Measurements from ENCODE around the gene TCP11. TPM values are rescaled to one million over a fixed set of nuclear protein-coding genes. Genes with fewer than 3 reads are reported as not detected.

The TCP11 gene
- total RNA-seq, 1 donor from 2014 or later, result not detected

DNA sequence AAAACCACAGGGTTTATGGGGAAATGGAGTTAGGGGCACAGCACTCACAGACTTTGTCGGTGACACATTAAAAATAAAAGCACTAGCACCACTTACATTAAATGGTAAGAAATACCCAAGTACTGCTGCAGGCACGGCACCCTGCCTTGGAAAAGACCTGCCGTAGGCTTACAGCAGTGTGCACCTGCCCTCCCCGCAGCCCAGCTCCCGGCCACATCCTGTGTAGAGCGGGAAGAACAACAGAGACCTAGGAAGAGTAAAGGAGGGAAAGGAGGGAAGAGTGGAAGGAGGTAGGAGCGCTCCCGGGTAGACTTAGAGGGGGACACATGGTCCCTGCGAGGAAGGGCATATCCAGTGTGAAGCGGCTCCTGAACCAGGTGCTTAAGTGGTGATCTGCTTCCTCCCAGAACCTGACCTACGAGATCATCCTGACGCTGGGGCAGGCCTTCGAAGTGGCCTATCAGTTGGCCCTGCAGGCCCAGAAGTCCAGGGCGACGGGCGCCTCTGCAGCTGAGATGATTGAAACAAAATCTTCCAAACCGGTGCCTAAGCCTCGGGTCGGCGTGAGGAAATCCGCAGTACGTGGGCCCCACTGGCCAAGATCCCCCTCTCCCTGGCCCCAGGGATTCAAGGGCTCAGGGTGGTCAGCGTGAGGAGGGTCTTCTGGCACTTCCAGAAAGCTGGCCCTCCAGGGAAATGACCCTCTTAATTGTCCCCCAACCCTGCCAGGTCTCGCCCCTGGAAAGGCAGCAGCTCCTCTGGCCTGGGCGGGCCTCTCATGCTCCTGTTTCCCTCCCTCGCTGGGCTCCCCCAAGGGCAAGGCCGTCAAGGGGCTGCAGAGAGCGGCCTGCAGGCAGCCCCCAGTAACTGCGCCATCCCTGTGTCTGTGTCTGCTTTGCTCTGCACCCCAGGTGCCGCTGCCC lies 55.5 kb downstream of the TCP11 start:
- Mint-ChIP-seq H3K27me3 (ENCODE audit: insufficient read depth) (no peaks in the 10 kb centered on the region), H3K9me3 (no peaks in the 10 kb centered on the region), H3K27ac (no peak overlapping the region), H3K4me1 (ENCODE audit: low read depth) (no peaks in the 10 kb centered on the region), H3K36me3 (ENCODE audit: low read depth) (no peaks in the 10 kb centered on the region), H3K4me3 (no peak overlapping the region)
- intact Hi-C loops (cut with micrococcal nuclease), result no loop called here
- no peak for DNase-seq (ENCODE audit: low spot score)

DNA sequence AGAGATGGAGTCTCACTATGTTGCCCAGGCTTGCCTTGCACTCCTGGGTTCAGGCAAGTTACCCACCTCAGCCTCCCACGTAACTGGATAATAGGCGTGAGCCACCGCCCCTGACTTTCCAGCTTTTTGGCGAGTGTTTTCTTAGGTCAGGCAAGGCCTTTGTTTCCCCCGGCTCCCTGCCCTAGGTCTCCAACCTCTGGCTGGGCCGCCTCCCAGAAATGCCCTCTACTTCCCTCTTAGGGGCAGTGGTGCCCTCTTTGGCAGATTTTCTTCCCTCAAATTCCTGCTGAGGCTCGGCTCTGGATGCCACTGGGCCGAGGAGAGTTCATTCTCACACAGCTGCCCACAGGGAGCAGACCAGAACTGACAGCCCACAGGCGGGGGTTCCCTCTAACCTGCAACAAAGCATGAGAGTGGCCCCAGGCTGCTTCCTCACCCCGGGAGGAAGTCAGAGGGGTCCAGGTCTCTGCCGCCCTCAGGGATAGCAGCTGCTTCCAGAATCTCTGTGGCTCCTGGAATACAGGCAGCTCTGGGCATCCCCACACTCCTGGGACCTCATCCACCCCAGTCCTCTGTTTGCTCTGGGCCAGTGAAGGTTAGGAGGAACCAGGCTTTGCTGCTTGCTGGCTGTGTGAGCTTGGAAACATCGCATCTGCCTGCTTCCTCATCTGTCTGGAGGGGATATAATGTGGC lies 56.5 kb downstream of the TCP11 start:
- Mint-ChIP-seq H3K27me3 (ENCODE audit: insufficient read depth) (no peaks in the 10 kb centered on the region), H3K4me3 (no peak overlapping the region), H3K27ac (no peak overlapping the region), H3K4me1 (ENCODE audit: low read depth) (no peaks in the 10 kb centered on the region), H3K36me3 (ENCODE audit: low read depth) (no peaks in the 10 kb centered on the region), H3K9me3 (no peaks in the 10 kb centered on the region)
- intact Hi-C loops (cut with micrococcal nuclease), result no loop called here
- DNase-seq (ENCODE audit: low spot score), result no peak

DNA sequence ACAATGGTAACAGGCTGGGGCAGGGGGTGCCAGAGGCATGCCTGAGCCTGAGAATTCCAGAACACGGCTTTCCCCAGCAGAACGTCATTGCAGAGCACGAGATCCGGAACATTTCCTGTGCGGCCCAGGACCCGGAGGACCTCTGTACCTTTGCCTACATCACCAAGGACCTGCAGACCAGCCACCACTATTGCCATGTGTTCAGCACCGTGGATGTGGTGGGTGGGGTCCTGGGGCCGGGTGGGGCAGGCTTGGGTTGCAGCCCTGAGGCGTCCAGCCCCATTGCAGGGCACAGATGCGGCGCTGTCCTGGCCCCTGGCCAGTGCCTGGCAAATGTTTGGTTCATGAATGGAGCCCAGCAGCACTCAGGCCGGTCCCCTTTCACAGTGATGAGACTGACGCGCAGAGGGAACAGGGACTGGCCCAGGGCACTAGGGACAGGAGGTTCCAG lies 57.1 kb downstream of the TCP11 start:
- Mint-ChIP-seq H3K9me3 (no peaks in the 10 kb centered on the region), H3K36me3 (ENCODE audit: low read depth) (no peaks in the 10 kb centered on the region), H3K4me3 (no peak overlapping the region), H3K27ac (no peak overlapping the region), H3K27me3 (ENCODE audit: insufficient read depth) (no peaks in the 10 kb centered on the region), H3K4me1 (ENCODE audit: low read depth) (no peaks in the 10 kb centered on the region)
- DNase-seq (ENCODE audit: low spot score), result no peak
- intact Hi-C loops (cut with micrococcal nuclease), result no loop called here

DNA sequence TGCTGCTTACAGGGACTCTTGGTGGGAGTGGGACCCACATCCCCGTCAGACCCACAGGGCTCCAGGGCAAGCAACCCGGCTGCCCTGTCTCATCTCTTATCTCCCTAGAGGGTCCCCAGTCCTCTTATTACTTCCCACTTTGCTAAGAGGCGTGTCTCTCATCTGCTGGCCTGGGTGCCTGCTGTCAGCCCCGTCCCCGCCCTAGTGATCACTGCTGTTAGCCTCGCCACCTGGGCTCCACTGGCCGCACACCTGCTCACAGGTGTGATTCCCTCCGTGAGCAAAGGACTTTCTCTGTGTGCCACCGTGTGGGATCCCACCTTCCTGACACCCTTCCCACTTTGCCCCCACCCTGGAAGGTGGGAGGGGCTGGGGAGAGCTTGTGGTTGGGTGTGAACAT lies 57.6 kb downstream of the TCP11 start:
- H3K27ac Mint-ChIP-seq, result no peak overlapping the region
- H3K27me3 Mint-ChIP-seq (ENCODE audit: insufficient read depth), result no peaks in the 10 kb centered on the region
- no peak for DNase-seq (ENCODE audit: low spot score)
- no peaks in the 10 kb centered on the region for H3K36me3 Mint-ChIP-seq (ENCODE audit: low read depth)
- no peaks in the 10 kb centered on the region for H3K9me3 Mint-ChIP-seq
- no peaks in the 10 kb centered on the region for H3K4me1 Mint-ChIP-seq (ENCODE audit: low read depth)
- H3K4me3 Mint-ChIP-seq, result no peak overlapping the region
- intact Hi-C loops (cut with micrococcal nuclease), result no loop called here

DNA sequence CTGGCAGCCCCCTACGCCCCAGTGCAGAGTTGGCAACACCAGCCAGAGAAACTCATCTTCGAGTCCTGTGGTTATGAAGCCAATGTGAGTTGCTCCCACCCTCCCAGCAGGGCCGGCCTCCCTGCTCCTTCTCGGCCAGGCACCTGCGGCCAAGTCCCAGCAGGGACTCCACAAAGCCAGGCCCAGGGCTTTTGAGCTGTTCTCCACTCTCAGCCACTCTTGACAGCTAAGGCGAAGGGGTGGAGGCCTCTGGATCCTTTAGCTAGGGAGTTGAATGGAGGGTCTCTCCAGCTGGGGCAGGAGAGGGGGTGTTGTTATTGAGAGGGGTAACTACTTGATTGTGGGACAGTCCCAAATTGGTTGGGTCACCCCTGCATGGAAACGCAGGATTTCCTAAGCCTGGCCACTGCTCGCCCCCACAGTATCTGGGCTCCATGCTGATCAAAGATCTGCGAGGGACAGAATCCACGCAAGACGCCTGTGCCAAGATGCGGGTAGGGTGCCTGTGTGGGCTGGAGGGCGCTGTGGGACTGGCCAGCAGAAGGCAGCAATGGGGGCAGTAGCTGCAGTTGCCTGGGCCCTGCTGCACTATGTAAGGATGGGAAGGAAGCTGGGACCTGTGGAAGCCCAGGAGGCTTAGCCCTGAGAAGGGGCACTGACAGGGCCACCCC lies 58.3 kb downstream of the TCP11 start:
- Mint-ChIP-seq H3K4me1 (ENCODE audit: low read depth) (no peaks in the 10 kb centered on the region), H3K27ac (no peak overlapping the region), H3K36me3 (ENCODE audit: low read depth) (no peaks in the 10 kb centered on the region), H3K4me3 (no peak overlapping the region), H3K27me3 (ENCODE audit: insufficient read depth) (no peaks in the 10 kb centered on the region), H3K9me3 (no peaks in the 10 kb centered on the region)
- DNase-seq (ENCODE audit: low spot score), result no peak
- intact Hi-C loops (cut with micrococcal nuclease), result no loop called here

DNA sequence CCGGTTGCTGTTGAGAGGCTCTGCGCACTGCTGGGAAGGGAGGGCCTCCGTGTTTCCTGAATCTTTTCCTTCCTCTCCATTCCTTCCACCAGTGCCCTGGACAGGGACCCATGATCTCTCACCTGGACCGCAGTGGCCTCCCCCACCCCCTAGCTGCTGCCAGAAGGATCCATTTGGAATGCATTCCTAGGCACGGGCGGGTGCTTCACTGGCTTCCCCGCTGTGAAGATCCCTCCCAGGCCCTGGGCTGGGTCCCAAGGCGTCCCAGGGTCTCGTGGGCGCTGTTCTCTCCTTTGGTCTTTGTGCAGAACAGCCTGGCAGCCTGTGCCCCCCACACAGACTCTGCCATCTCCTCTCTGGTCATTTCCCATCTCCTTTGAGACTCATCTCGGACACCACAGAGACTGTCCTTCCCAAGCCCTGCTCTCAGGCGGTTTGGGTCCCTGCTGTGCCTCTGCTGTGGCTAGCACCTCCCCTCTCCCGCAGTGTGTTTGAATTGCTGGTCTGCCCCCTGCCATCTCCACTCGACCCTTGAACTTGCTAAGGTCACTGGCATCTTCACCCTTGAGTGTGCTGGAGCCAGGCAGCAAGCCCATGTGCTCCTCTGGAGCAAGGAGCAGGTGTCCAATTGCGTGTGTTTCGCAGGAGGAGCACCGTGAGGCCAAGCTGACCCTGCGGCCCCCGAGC lies 59.0 kb downstream of the TCP11 start:
- no peaks in the 10 kb centered on the region for H3K36me3 Mint-ChIP-seq (ENCODE audit: low read depth)
- no peak overlapping the region for H3K27ac Mint-ChIP-seq
- no peak overlapping the region for H3K4me3 Mint-ChIP-seq
- intact Hi-C loops (cut with micrococcal nuclease), result no loop called here
- no peaks in the 10 kb centered on the region for H3K4me1 Mint-ChIP-seq (ENCODE audit: low read depth)
- no peaks in the 10 kb centered on the region for H3K27me3 Mint-ChIP-seq (ENCODE audit: insufficient read depth)
- DNase-seq (ENCODE audit: low spot score), result no peak
- H3K9me3 Mint-ChIP-seq, result no peaks in the 10 kb centered on the region

DNA sequence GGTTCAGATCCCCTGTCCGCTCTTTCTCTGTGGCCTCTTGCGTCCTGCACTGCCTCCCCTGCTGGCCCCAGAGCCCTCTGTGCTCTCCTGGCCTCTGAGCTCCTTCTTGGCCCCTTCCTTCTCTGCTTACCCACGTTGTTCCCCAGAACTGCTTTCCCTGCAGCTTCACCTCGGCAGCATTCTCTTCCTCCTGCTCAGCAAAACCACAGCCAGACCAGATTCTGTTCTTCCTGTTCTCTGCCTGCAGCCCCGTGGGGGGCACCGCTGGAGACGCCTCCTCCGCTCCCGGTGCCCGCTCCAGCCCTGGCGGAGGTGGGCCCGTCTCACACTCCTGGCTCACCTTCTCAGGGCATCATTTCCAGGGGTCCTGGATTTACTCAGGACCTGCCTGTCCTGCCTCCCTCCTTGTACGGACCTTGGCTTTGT lies 59.7 kb downstream of the TCP11 start:
- Mint-ChIP-seq H3K9me3 (no peaks in the 10 kb centered on the region), H3K36me3 (ENCODE audit: low read depth) (no peaks in the 10 kb centered on the region), H3K4me3 (no peak overlapping the region), H3K27ac (no peak overlapping the region), H3K4me1 (ENCODE audit: low read depth) (no peaks in the 10 kb centered on the region), H3K27me3 (ENCODE audit: insufficient read depth) (no peaks in the 10 kb centered on the region)
- intact Hi-C loops (cut with micrococcal nuclease), result no loop called here
- no peak for DNase-seq (ENCODE audit: low spot score)

DNA sequence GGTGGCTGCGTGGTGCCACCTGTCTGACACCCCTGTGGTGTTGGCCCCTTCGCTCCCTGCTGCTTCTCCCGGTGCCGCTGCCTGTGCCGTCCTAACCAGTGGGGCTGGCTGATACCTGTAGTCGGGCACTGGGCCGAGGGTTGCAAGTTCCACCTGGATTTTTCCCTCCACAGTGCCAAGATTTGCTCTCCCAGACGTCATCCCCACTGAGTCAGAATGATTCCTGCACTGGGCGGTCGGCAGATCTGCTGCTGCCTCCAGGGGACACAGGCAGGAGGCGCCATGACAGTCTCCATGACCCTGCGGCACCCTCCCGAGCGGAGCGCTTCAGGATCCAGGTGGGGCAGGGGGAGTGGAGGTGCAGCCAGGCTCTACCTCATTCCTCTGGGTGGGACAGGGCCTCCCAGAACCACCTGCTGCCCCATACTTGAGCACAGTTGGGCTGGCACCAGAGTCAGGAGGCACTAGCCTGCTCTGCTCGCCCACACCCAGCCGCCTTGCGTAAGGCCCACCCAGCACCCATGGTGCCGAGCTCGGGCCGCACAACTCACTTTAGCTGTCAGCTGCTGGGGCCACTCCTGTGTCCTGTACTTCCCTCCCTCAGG lies 60.2 kb downstream of the TCP11 start:
- Mint-ChIP-seq H3K36me3 (ENCODE audit: low read depth) (no peaks in the 10 kb centered on the region), H3K27me3 (ENCODE audit: insufficient read depth) (no peaks in the 10 kb centered on the region), H3K27ac (no peak overlapping the region), H3K4me3 (no peak overlapping the region), H3K4me1 (ENCODE audit: low read depth) (no peaks in the 10 kb centered on the region), H3K9me3 (no peaks in the 10 kb centered on the region)
- intact Hi-C loops (cut with micrococcal nuclease), result no loop called here
- no peak for DNase-seq (ENCODE audit: low spot score)

DNA sequence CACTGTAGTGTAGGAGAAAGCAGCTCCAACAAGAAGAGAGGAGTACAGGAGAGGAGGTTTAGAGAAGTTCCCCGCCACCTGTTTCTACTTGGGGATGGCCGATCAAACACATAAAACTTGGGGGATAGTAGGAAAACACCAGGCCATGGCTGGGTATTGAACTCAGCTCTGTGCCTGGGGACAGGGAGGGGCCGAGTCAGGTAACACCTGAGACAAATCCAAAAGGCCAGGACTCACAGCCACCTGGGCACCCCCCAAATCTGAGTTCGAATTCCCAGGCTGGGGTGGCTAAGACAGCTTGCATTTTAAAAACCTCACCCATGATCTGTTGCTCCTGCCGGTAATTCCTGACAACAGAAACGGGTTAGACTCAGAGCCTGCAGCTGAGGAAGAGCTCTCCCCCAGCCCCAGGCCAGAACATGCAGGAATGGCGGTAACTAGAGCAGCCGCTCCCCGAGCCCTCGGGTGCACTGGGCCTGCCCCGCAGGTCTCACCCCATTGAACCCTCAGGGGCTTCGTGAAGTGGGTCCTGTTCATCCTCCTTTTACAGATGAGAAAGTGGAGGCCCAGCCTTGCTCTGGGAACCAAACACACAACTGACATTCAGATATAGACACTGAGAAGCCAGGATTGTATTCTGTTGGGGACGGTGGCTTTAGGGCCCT lies 61.0 kb downstream of the TCP11 start:
- no peaks in the 10 kb centered on the region for H3K4me1 Mint-ChIP-seq (ENCODE audit: low read depth)
- no peak overlapping the region for H3K4me3 Mint-ChIP-seq
- no peaks in the 10 kb centered on the region for H3K27me3 Mint-ChIP-seq (ENCODE audit: insufficient read depth)
- no peaks in the 10 kb centered on the region for H3K36me3 Mint-ChIP-seq (ENCODE audit: low read depth)
- H3K9me3 Mint-ChIP-seq, result no peaks in the 10 kb centered on the region
- H3K27ac Mint-ChIP-seq, result no peak overlapping the region
- no peak for DNase-seq (ENCODE audit: low spot score)
- intact Hi-C loops (cut with micrococcal nuclease), result no loop called here

DNA sequence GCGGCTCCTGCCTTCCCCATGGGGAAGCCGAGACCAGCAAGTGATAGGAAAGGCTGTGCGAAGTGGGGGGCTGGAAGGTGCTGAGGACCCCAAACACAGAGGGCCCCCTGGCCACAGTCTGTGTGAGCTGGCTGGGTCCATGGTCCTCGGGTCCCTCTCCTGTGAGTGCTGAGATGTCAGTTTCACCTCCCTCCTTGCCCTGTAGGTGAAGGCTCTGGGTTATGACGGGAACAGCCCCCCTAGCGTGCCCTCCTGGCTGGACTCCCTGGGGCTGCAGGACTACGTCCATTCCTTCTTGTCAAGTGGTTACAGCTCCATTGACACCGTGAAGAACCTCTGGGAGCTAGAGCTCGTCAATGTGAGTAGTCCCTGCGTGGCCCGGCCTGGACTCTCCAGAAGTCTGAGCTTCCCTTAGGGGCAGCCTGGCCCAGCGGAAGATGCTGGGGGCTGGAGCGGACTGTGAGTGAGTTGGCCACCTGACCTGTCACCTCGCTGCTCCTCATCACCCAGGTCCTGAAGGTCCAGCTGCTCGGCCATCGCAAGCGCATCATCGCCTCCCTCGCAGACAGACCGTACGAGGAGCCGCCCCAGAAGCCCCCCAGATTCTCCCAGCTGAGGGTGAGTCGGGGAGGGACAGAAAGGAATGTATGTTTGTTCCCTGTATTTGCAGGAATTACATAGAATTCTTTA lies 61.7 kb downstream of the TCP11 start:
- Mint-ChIP-seq H3K27ac (no peak overlapping the region), H3K27me3 (ENCODE audit: insufficient read depth) (no peaks in the 10 kb centered on the region), H3K36me3 (ENCODE audit: low read depth) (no peaks in the 10 kb centered on the region), H3K9me3 (no peaks in the 10 kb centered on the region), H3K4me1 (ENCODE audit: low read depth) (no peaks in the 10 kb centered on the region), H3K4me3 (no peak overlapping the region)
- DNase-seq (ENCODE audit: low spot score), result no peak
- intact Hi-C loops (cut with micrococcal nuclease), result no loop called here

DNA sequence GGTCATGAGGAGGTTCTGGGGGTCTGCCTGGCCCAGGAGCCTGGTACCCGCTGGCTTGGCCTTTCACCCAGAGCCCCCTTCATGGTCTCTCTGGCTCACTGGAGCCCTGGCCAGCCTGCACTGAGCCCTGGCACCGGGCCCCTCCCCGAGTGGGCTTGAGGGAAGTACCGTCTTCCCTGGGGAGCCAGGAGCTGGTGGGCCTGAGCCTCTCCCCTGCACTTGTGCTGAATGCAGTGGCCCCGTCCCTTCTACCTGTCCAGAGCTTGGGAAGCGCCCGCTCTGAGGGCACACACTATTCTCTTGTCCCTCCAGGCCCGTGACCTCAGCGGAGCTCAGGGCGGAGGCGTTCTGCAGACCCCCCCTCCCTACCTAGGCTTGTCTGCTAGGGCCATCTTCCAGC lies 62.2 kb downstream of the TCP11 start:
- H3K4me3 Mint-ChIP-seq, result no peak overlapping the region
- no peaks in the 10 kb centered on the region for H3K4me1 Mint-ChIP-seq (ENCODE audit: low read depth)
- no peaks in the 10 kb centered on the region for H3K36me3 Mint-ChIP-seq (ENCODE audit: low read depth)
- H3K9me3 Mint-ChIP-seq, result no peaks in the 10 kb centered on the region
- no peak overlapping the region for H3K27ac Mint-ChIP-seq
- DNase-seq (ENCODE audit: low spot score), result no peak
- intact Hi-C loops (cut with micrococcal nuclease), result no loop called here
- H3K27me3 Mint-ChIP-seq (ENCODE audit: insufficient read depth), result no peaks in the 10 kb centered on the region
